M059J (cell line): ENCODE measurements around the gene PRSS53. TPM values are rescaled to one million over a fixed set of nuclear protein-coding genes. Genes with fewer than 3 reads are reported as not detected.

Source experiments
- DNase-seq: peaks from one replicate; pipeline ENCODE4 v3.0.0-alpha.2; 2012; ENCODE audit warnings: low read depth
- total RNA-seq: library from RNA; depleted of rRNA; stranded (reverse); fragments of >200 nt; shearing (Covaris generic); gene quantifications from 2 replicates; pipeline ENCODE4 v1.2.3, GENCODE V29; 2014

Gene PRSS53
- total RNA-seq, 1 experiment from 2014 or later = 2.7 TPM

DNA sequence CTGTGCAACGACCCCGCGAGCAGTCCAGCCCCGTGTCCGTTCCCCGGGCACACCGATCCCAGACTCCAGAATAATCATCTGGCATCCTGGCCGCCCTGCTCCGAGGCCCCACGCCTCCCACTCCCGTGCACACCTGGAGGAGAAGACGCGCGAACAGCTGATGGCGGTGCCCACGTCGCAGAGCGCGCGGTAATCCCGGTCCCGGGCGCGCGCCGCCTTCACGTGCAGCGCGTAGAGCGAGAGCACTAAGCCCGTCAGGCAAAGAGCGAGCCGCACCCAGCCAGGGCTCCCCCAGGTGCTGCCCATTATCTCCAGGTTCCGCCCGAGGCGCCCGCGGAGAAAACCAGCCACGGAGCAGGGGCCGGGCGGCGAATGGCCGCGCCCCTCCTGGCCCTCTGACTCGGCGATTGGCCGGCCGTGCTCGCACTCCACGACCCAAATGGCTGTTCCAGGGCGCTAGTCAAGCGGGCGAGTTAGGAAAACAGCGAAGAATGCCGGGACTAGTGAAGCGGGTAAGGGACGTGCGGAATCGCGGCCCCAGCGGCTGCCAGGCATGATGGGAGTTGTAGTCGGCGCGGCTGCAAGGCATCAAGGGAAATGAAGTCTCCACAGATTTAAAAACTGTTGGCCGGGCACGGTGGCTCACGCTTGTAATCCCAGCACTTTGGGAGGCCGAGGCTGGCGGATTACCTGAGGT, 5.8 kb upstream of the PRSS53 start, which contains the start of gene VKORC1:
Gene VKORC1 (minus strand): TSS at position 374 of the 697 bp plus-strand sequence. CDS start 68 bp downstream, at position 306.
- peak; percentile 99 for DNase-seq

GRCh38 chr16:31094088-31094423, 5.3 kb upstream of the PRSS53 start:
- DNase-seq = peak; percentile 29

DNA sequence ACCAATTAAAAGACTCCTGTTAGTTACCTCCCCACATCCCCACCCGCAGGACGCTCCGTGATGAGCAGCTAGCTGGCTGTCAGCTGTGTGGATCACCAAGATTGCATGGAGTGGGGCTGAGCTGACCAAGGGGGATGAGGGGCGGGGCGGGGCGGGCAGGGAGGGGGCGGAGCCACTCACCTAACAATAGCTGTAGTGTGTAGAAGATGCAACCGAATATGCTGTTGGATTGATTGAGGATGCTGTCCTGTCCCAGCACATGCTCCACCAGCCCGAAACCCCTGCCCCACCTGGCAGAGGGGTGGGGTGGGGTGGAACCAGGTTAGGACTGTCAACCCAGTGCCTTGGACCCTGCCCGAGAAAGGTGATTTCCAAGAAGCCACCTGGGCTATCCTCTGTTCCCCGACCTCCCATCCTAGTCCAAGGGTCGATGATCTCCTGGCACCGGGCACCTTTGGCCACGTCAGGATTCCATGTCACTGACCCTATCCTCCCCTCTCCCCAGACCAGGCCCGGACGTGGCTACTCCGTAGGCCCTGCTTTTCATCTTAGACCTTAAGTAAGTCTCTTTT, 4.5 kb upstream of the PRSS53 start:
- peak; percentile 44 for DNase-seq

GRCh38 chr16:31092330-31092729, 3.6 kb upstream of the PRSS53 start:
- DNase-seq = no peak

- peak; percentile 82 for DNase-seq
Observed at GRCh38 chr16:31090540-31090939, 1.8 kb upstream of the PRSS53 start.

GRCh38 chr16:31089199-31089598, 456 bp upstream of the PRSS53 start:
- no peak for DNase-seq

- no peak for DNase-seq
Observed at GRCh38 chr16:31087971-31088370, 772 bp downstream of the PRSS53 start.

GRCh38 chr16:31087481-31087880, 1.3 kb downstream of the PRSS53 start:
- no peak for DNase-seq

- DNase-seq = no peak
Observed at GRCh38 chr16:31086629-31086906, 2.2 kb downstream of the PRSS53 start.

DNA sequence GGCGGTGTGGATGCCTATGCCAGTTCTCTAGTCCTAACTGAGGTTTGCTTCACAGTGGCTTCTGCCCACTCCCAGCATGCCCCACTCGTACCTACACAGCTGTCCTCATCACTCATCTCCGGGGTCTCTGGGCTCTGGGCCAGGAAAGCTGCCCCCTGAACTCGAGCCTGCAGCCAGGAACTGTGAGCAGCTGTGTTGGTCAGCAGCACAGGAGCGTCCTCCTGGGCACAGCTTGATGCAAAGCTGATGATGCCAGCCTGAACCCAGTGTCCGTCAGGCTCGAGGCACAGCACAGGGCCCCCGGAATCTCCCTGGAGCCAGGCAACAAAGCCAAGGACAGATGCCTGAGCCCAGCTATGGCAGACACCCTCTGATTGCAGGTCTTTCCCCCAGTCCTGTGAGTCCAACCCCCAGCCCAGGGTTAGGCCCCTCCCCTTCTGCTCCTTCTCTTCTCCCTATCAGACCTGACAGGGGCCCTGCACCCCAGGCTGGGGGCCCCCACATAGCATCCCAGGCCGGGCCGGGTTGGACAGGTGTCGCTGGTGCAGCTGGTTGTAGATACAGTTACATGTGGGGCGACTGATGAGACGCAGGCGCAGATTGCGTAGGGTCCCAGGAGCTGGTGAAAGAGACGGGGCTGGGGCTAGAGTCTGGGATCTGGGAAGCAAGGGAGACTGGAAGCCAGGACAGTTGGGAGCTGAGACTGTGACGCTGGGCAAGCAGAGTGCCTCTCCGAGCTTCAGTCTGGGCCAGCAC, 2.7 kb downstream of the PRSS53 start:
- no peak for DNase-seq

GRCh38 chr16:31085411-31085810, 3.3 kb downstream of the PRSS53 start:
- no peak for DNase-seq

GRCh38 chr16:31084584-31085302, 4.0 kb downstream of the PRSS53 start:
- DNase-seq = no peak

- DNase-seq = no peak
Observed at GRCh38 chr16:31083981-31084380, 4.8 kb downstream of the PRSS53 start.

DNA sequence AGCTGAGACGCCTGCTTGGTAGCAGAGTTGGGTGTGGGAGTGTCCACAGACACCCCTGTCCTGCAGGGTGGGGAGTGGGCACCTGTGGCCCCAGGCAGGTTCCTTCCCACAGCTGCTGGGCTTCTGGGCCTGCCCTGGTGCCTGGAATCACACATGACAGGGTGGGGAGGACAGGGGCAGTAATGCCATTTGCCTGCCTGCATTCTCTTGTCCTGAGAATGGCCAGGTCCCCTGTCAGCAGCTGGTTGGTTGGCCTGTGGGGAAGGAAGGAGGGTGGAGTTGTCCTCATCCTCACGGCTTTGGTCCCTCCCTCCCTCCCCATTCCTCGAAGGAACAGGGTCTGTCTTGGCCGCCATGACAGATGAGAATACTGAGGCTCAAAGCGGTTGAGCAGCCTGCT, 5.2 kb downstream of the PRSS53 start:
- no peak for DNase-seq

GRCh38 chr16:31083081-31083480, 5.7 kb downstream of the PRSS53 start:
- DNase-seq = no peak

- no peak for DNase-seq
Observed at GRCh38 chr16:31082368-31083045, 6.2 kb downstream of the PRSS53 start.

DNA sequence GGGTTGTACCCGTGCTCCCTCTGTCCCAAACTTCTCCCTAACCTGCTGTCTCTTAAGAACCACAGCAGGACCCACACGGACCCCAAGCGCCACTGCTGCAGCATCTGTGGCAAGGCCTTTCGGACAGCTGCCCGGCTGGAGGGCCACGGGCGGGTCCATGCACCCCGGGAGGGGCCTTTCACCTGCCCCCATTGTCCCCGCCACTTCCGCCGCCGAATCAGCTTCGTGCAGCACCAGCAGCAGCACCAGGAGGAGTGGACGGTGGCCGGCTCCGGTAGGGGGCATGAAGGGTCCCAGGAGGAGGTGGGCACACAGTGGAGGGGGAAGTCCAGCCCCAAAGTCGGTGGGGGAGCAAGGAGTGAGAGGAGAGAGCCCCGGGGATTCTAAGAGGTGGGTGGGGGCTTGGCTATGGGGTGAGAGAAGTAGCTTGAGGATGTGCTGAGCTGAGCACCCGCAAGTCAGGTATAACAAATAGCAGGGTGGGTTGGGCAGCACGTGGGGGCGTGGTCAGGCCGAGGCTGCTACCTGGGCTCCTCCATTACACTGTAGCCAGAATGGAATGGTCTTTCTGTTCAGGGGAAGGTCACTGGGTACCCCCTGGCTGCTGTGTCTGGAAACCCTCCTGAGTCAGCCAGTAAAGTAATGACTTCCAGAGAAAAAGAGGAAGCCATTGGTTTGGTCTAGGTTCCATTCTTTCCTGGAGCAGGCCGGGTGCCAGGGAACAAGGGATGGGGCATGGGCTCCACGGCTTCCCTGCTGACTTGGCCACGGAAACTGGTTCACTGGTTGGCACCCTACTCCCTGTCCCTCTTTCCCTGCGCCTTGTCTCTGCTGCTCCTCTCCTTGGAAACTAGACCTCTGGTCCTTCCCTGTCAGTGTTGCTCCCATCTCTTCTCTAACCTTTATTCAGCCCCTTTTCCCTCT, 7.1 kb downstream of the PRSS53 start:
- DNase-seq = no peak

DNA sequence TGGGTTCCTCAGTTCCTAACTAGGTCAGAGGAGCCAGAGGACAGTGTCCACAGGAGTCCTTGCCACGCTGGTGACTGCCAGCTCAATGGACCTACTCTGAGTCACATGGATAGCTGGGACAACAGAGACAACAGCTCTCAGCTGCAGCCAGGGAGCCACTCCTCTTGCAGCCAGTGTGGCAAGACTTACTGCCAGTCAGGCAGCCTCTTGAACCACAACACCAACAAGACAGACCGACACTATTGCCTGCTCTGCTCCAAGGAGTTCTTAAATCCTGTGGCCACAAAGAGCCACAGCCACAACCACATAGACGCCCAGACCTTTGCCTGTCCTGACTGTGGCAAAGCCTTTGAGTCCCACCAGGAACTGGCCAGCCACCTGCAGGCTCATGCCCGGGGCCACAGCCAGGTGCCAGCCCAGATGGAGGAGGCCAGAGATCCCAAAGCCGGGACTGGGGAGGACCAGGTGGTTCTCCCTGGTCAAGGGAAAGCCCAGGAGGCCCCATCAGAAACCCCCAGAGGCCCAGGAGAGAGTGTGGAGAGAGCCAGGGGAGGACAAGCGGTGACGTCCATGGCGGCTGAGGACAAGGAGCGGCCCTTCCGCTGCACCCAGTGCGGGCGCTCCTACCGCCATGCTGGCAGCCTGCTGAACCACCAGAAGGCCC, 7.9 kb downstream of the PRSS53 start:
- DNase-seq = no peak

DNA sequence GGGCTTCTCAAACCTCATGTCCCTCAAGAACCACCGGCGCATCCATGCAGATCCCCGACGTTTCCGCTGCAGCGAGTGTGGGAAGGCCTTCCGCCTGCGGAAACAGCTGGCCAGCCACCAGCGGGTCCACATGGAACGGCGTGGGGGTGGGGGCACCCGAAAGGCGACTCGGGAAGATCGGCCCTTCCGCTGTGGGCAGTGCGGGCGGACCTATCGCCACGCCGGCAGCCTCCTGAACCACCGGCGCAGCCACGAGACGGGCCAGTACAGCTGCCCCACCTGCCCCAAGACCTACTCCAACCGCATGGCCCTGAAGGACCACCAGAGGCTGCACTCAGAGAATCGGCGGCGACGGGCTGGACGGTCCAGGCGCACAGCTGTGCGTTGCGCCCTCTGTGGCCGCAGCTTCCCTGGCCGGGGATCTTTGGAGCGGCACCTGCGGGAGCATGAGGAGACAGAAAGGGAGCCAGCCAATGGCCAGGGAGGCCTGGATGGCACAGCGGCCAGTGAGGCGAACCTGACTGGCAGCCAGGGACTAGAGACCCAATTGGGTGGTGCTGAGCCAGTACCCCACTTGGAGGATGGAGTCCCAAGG, 8.6 kb downstream of the PRSS53 start:
- no peak for DNase-seq

- DNase-seq = no peak
Observed at GRCh38 chr16:31079342-31079944, 9.3 kb downstream of the PRSS53 start.
